CD14-positive monocyte (primary cell): ENCODE results near the gene TCEANC2. TPM values are rescaled to one million over a fixed set of nuclear protein-coding genes. Genes with fewer than 3 reads are reported as not detected.
"Not testable (repeated sequence)": the region's sequence is repeated elsewhere in the genome, so short reads cannot be mapped to it uniquely, and the experiment has no call there.

Experiments
- DNase-seq, 3 donors: peaks; one replicate each; pipeline ENCODE4 v3.0.0-alpha.2; 2011 to 2022
- H2AFZ ChIP-seq: 2 replicates; pipeline ENCODE4 v1.6.0; 2012; ENCODE audit warnings: mild to moderate bottlenecking, low read depth, low read length, inconsistent platforms; ENCODE audit not compliant: insufficient read depth, poor library complexity, severe bottlenecking
- H3K27ac ChIP-seq, 2 donors: 1 replicate in 1 of 2; 2 replicates in 1 of 2; pipeline ENCODE4 v1.5.1; 2012 to 2013; ENCODE audit warnings: low read length in 2 of 2, control low read depth in 1 of 2, inconsistent platforms in 1 of 2, low read depth in 1 of 2, mild to moderate bottlenecking in 1 of 2
- H3K27me3 ChIP-seq, 2 donors: one replicate each; pipeline versions ENCODE4 v1.6.0 to v1.6.1; 2011 to 2013; ENCODE audit warnings: low read length in 2 of 2; ENCODE audit not compliant: control insufficient read depth in 2 of 2, insufficient read depth in 2 of 2
- H3K36me3 ChIP-seq, 2 donors: replicated peaks in 1 of 2; 1 replicate in 1 of 2; 2 replicates in 1 of 2; pipeline versions ENCODE4 v1.5.1 to v1.6.1; 2012 to 2013; ENCODE audit warnings: low read length in 2 of 2, control low read depth in 1 of 2, inconsistent platforms in 1 of 2, mild to moderate bottlenecking in 1 of 2; ENCODE audit not compliant: insufficient read depth in 2 of 2, control insufficient read depth in 1 of 2
- H3K4me1 ChIP-seq, 2 donors: 1 replicate in 1 of 2; 2 replicates in 1 of 2; pipeline versions ENCODE4 v1.5.1 to v1.6.1; 2012 to 2013; ENCODE audit warnings: low read length in 2 of 2, control low read depth in 1 of 2, inconsistent platforms in 1 of 2, mild to moderate bottlenecking in 1 of 2, moderate library complexity in 1 of 2; ENCODE audit not compliant: insufficient read depth in 2 of 2, control insufficient read depth in 1 of 2
- H3K4me2 ChIP-seq: replicated peaks from 2 replicates; pipeline ENCODE3; 2012; ENCODE audit warnings: low read length, moderate library complexity, mild to moderate bottlenecking; ENCODE audit not compliant: poor library complexity, severe bottlenecking; ENCODE audit errors: extremely low read depth
- H3K4me3 ChIP-seq, 3 experiments: fragments of 200-600 bp in 1 of 3; sonication (generic) in 1 of 3; replicated peaks in 1 of 3; 1 replicate in 2 of 3; 2 replicates in 1 of 3; pipeline ENCODE4 v1.5.1; 2011 to 2013; ENCODE audit warnings: low read length in 3 of 3, mild to moderate bottlenecking in 3 of 3, control low read depth in 2 of 3, low read depth in 2 of 3, inconsistent platforms in 1 of 3, moderate library complexity in 1 of 3
- H3K79me2 ChIP-seq: 2 replicates; pipeline ENCODE4 v1.6.0; 2012; ENCODE audit warnings: mild to moderate bottlenecking, control low read depth, inconsistent platforms, low read length, moderate library complexity; ENCODE audit not compliant: insufficient read depth
- H3K9ac ChIP-seq: 2 replicates; pipeline ENCODE4 v1.6.0; 2017; ENCODE audit warnings: low read length, mild to moderate bottlenecking; ENCODE audit not compliant: insufficient read depth, poor library complexity, severe bottlenecking
- H3K9me3 ChIP-seq, 2 donors: replicated peaks in 1 of 2; 1 replicate in 1 of 2; 2 replicates in 1 of 2; pipeline versions ENCODE4 v1.5.1 to v1.6.1; 2012 to 2013; ENCODE audit warnings: low read length in 2 of 2, control low read depth in 1 of 2; ENCODE audit not compliant: control insufficient read depth in 1 of 2, insufficient read depth in 1 of 2
- H4K20me1 ChIP-seq: 2 replicates; pipeline ENCODE4 v1.6.0; 2012; ENCODE audit warnings: mild to moderate bottlenecking, low read length, control low read depth, moderate library complexity; ENCODE audit not compliant: insufficient read depth
- H3K27ac Mint-ChIP-seq, 7 donors: one replicate each; pipeline ENCODE4 v1.8.0; 2020; ENCODE audit warnings: mild to moderate bottlenecking in 7 of 7, mixed read lengths in 7 of 7, moderate library complexity in 6 of 7, inconsistent platforms in 2 of 7
- H3K27me3 Mint-ChIP-seq, 3 donors: one replicate each; pipeline ENCODE4 v1.8.0; 2021 to 2022; ENCODE audit warnings: low read depth in 3 of 3, mild to moderate bottlenecking in 3 of 3, mixed read lengths in 3 of 3, moderate library complexity in 3 of 3, inconsistent platforms in 1 of 3
- H3K36me3 Mint-ChIP-seq, 2 donors: one replicate each; pipeline ENCODE4 v1.8.0; 2020; ENCODE audit warnings: mixed read lengths in 2 of 2, inconsistent platforms in 1 of 2, mild to moderate bottlenecking in 1 of 2
- H3K4me1 Mint-ChIP-seq: one replicate; pipeline ENCODE4 v1.8.0; 2020; ENCODE audit warnings: mild to moderate bottlenecking, mixed read lengths
- H3K4me3 Mint-ChIP-seq, 2 donors: one replicate each; pipeline ENCODE4 v1.8.0; 2020; ENCODE audit warnings: mild to moderate bottlenecking in 2 of 2, mixed read lengths in 2 of 2, moderate library complexity in 1 of 2
- H3K9me3 Mint-ChIP-seq, 7 donors: one replicate each; pipeline ENCODE4 v1.8.0; 2020 to 2022; ENCODE audit warnings: mixed read lengths in 7 of 7, mild to moderate bottlenecking in 6 of 7, moderate library complexity in 6 of 7, inconsistent platforms in 2 of 7
- CTCF ChIP-seq: fragments of 200-600 bp; IDR thresholded peaks from one replicate; pipeline ENCODE4 v1.8.0; 2022; ENCODE audit warnings: antibody characterized with exemption, mild to moderate bottlenecking
- WGBS: methylation state at CpG from one replicate; pipeline ENCODE4 v1.1.5; 2013; ENCODE audit warnings: missing lambda C conversion rate; ENCODE audit not compliant: insufficient coverage; 5-methylcytosine and 5-hydroxymethylcytosine counted together
- intact Hi-C, 2 donors: fragments of 100-400 bp; cut with micrococcal nuclease; formaldehyde crosslinking; loops; one replicate each; pipeline versions ENCODE4 v1.15.0 to v1.15.1; 2023
- polyA plus RNA-seq, 3 donors: library from polyadenylated mRNA; depleted of rRNA in 1 of 3; unstranded in 2 of 3; stranded (reverse) in 1 of 3; fragments of 300-500 nt in 2 of 3; fragments of >200 nt in 1 of 3; fragmentation: Illumina TruSeq in 2 of 3; gene quantifications; 1 replicate in 2 of 3; 2 replicates in 1 of 3; pipeline ENCODE4 v1.2.3, GENCODE V29; 2012 to 2021

TCEANC2 gene
- polyA plus RNA-seq, 3 donors, result 3.0 to 6.7 (median 3.8) TPM

- H3K27me3 Mint-ChIP-seq, result peaks cover 0 to 4% (median 1%) of the 10 kb centered on the region in 3 donors
- H3K9me3 Mint-ChIP-seq, result peaks cover 0 to 1% (median 0%) of the 10 kb centered on the region in 7 donors
- Histone ChIP-seq H2AFZ (no peak overlapping the region), H3K27me3 (no peaks in the 10 kb centered on the region), H3K9me3 (no peaks in the 10 kb centered on the region), H4K20me1 (no peaks in the 10 kb centered on the region), H3K4me1 (no peaks in the 10 kb centered on the region), H3K36me3 (peaks cover 0 to 12% of the 10 kb centered on the region in 2 donors), H3K9ac (no peak overlapping the region), H3K4me2 (no peak overlapping the region), H3K79me2 (no peaks in the 10 kb centered on the region), H3K27ac (no peak overlapping the region), H3K4me3 (no peak overlapping the region)
- DNase-seq, result no peak
- peaks cover 12% of the 10 kb centered on the region in 2 donors for H3K36me3 Mint-ChIP-seq
- no peaks in the 10 kb centered on the region for H3K4me1 Mint-ChIP-seq
- H3K27ac Mint-ChIP-seq, result no peak overlapping the region
- WGBS, result 100% methylated on average over 1 of the region's 2 CpGs
- H3K4me3 Mint-ChIP-seq, result no peak overlapping the region
- intact Hi-C loops, result no loop called here
- TF ChIP-seq CTCF, result no peak
These were observed 29.1 kb upstream of the TCEANC2 start for GRCh38 chr1:54024358-54024757.

DNA sequence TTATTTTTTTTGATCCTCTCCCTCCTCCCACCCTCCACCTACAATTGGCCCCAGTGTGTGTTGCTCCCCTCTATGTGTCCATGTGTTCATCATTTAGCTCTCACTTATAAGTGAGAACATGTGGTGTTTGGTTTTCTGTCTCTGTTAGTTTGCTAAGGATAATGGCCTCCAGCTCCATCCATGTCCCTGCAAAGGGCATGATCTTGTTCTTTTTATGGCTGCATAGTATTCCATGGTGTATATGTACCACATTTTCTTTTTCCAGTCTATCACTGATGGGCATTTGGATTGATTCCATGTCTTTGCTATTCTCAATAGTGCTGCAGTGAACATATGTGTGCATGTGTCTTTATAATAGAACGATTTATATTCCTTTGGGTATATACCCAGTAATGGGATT lies 28.6 kb upstream of the TCEANC2 start:
- H3K9ac ChIP-seq, H3K4me1 Mint-ChIP-seq, H3K9me3 Mint-ChIP-seq, H3K79me2 ChIP-seq, H3K4me1 ChIP-seq, H3K4me2 ChIP-seq, H3K27me3 Mint-ChIP-seq, intact Hi-C loops, DNase-seq, H3K4me3 ChIP-seq, H3K4me3 Mint-ChIP-seq, H3K27ac Mint-ChIP-seq, H3K9me3 ChIP-seq, H2AFZ ChIP-seq, H3K27me3 ChIP-seq, H4K20me1 ChIP-seq, H3K27ac ChIP-seq: not testable (repeated sequence)
- peaks cover 16 to 17% of the 10 kb centered on the region in 2 donors for H3K36me3 Mint-ChIP-seq
- WGBS, result no CpG with 5 or more reads among the region's 1 CpG
- H3K36me3 ChIP-seq, result peaks cover 3 to 16% of the 10 kb centered on the region in 2 donors
